Cardiac fibroblast (primary cell): Measurements from ENCODE around the gene GPR171.

Experiments used
- DNase-seq, 2 donors: peaks; one replicate each; pipeline versions ENCODE4 v3.0.0 to v3.0.0-alpha.2; 2010; ENCODE audit warnings: low read depth in 2 of 2
- H3K4me3 ChIP-seq, 2 donors: replicated peaks in 1 of 2; 1 replicate in 1 of 2; 2 replicates in 1 of 2; pipeline ENCODE4 v1.5.1; 2011; ENCODE audit warnings: low read depth in 2 of 2, low read length in 2 of 2, mild to moderate bottlenecking in 2 of 2, moderate library complexity in 1 of 2
- TF ChIP-seq, protein P1 (sequence below): IDR thresholded peaks from one replicate; pipeline ENCODE4 v1.5.1; 2011; ENCODE audit warnings: low read depth, mild to moderate bottlenecking, low read length, inconsistent platforms

The GPR171 gene

DNA sequence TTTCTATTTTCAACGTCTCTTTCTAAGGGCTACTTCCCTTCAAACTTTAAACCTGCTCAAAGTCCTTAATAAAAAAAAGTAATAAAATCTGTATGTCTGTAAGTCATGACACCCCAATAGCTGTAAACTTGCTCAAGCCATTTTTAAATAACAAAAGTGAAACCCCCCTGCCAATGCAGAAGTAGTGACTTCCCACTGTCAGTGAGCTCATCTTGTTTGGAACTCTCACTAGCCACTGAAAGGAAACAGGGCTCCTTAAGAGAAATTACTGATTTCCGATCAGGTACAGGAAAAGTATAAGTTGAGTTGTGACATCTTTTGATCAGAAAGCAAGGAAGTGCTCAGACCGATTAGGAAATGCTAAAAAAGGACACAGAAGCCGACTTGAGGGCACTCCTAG is 27.6 kb upstream of the GPR171 start:
- DNase-seq = no peak
- H3K4me3 ChIP-seq = no peak overlapping the region
- TF ChIP-seq, protein P1, sequence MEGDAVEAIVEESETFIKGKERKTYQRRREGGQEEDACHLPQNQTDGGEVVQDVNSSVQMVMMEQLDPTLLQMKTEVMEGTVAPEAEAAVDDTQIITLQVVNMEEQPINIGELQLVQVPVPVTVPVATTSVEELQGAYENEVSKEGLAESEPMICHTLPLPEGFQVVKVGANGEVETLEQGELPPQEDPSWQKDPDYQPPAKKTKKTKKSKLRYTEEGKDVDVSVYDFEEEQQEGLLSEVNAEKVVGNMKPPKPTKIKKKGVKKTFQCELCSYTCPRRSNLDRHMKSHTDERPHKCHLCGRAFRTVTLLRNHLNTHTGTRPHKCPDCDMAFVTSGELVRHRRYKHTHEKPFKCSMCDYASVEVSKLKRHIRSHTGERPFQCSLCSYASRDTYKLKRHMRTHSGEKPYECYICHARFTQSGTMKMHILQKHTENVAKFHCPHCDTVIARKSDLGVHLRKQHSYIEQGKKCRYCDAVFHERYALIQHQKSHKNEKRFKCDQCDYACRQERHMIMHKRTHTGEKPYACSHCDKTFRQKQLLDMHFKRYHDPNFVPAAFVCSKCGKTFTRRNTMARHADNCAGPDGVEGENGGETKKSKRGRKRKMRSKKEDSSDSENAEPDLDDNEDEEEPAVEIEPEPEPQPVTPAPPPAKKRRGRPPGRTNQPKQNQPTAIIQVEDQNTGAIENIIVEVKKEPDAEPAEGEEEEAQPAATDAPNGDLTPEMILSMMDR = no peak

GRCh38 chr3:151228666-151229040 is 25.6 kb upstream of the GPR171 start:
- H3K4me3 ChIP-seq = no peak overlapping the region
- DNase-seq = peak; percentile 75 to 84
- TF ChIP-seq, protein P1 = no peak

- TF ChIP-seq, protein P1 = peak; percentile 89
- H3K4me3 ChIP-seq = no peak overlapping the region
Measured at GRCh38 chr3:151227807-151228665, 25.0 kb upstream of the GPR171 start.

DNA sequence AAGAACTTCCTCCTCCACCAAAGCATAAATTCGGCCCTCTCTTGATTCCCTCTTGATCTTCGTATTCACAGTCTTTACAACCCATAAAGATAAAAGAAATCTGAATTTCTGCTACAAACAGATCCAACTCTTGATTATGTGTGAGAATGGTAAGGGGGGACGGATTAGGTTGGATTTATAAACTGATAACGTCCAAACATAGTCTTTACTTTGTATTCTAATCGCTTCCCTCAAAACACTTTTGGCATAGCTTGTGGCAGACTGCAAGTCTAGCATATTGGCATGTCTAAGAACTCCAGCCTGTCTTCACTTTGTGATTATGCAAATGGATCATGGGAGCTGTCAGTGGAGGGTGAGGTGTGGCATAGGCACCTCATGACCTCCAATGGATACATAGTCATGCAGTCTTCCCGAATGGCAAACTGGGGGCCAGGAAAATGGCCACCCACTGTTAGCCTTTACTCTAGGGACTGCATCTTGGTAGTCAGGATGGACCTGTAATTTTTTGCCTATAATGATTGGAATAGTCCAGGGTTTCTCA is 24.3 kb upstream of the GPR171 start:
- TF ChIP-seq, protein P1 = no peak
- H3K4me3 ChIP-seq = no peak overlapping the region
- no peak for DNase-seq

More at GRCh38 chr3:151227807-151228665, 25.0 kb upstream of the GPR171 start:
- peak; percentile 89 to 90 for DNase-seq

- no peak overlapping the region for H3K4me3 ChIP-seq
- DNase-seq = no peak
- TF ChIP-seq, protein P1 = no peak
Measured at GRCh38 chr3:151226825-151227224, 23.8 kb upstream of the GPR171 start.

DNA sequence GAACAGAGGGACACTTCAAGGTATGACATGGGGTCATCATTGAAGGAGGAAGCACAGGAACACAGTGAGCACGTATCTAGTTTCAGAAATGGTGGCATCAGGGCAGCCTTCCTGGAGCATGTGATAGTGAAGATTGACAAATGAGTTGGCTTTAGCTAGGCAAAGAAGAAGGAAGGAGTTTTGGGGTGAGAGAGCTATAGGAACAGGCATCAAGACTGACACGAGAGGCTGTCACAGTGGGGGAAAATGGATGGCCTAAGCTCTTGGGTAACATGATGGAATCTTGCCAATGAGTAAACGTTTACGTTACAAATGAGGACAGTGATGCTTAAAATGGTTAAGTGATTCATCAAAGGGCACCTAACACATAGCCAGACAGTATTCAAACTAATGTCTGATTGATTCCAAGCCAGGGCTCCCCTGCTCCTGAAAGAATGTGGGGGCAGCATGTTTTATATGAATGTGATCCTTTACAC is 23.1 kb upstream of the GPR171 start:
- no peak overlapping the region for H3K4me3 ChIP-seq

More for the DNA sequence above, 23.1 kb upstream of the GPR171 start:
- DNase-seq = peak; percentile 81 to 94
- TF ChIP-seq, protein P1 = no peak
